Smooth muscle cell (in vitro differentiated cells): ENCODE results near the gene ETV3. TPM values are rescaled to one million over a fixed set of nuclear protein-coding genes. Genes with fewer than 3 reads are reported as not detected.

Source experiments
- DNase-seq: peaks from one replicate; lab custom pipeline; 2025; ENCODE audit not compliant: unreplicated experiment; lab: John Stamatoyannopoulos, UW
- H2AFZ ChIP-seq: fragments of 200-600 bp; sonication (generic); 2 replicates; pipeline ENCODE4 v1.6.0; 2016; ENCODE audit warnings: antibody characterized with exemption, low read depth, mild to moderate bottlenecking
- H3F3A ChIP-seq: fragments of 200-600 bp; sonication (generic); 2 replicates; pipeline ENCODE4 v1.6.0; 2017; ENCODE audit warnings: antibody characterized with exemption, low read depth
- H3K27ac ChIP-seq: fragments of 200-600 bp; sonication (generic); 2 replicates; pipeline ENCODE4 v1.5.1; 2016; ENCODE audit warnings: low read depth, mild to moderate bottlenecking
- H3K27me3 ChIP-seq: fragments of 200-600 bp; sonication (generic); 2 replicates; pipeline ENCODE4 v1.6.1; 2016; ENCODE audit warnings: low read depth, mild to moderate bottlenecking
- H3K36me3 ChIP-seq: fragments of 200-600 bp; sonication (generic); 2 replicates; pipeline ENCODE4 v1.5.1; 2016; ENCODE audit warnings: low read depth
- H3K4me1 ChIP-seq: fragments of 200-600 bp; sonication (generic); 2 replicates; pipeline ENCODE4 v1.5.1; 2016; ENCODE audit warnings: low read depth
- H3K4me2 ChIP-seq: fragments of 200-600 bp; sonication (generic); 2 replicates; pipeline ENCODE4 v1.6.0; 2016; ENCODE audit warnings: mild to moderate bottlenecking
- H3K4me3 ChIP-seq: fragments of 200-600 bp; sonication (generic); 2 replicates; pipeline ENCODE4 v1.5.1; 2016; ENCODE audit warnings: mild to moderate bottlenecking
- H3K79me2 ChIP-seq: fragments of 200-600 bp; sonication (generic); 2 replicates; pipeline ENCODE4 v1.6.0; 2016; ENCODE audit warnings: low read depth, mild to moderate bottlenecking
- H3K9ac ChIP-seq: fragments of 200-600 bp; sonication (generic); 2 replicates; pipeline ENCODE4 v1.6.0; 2016; ENCODE audit warnings: low read depth
- H3K9me3 ChIP-seq: fragments of 200-600 bp; sonication (generic); replicated peaks from 2 replicates; pipeline ENCODE4 v1.5.1; 2016; ENCODE audit warnings: low read depth
- H4K20me1 ChIP-seq: fragments of 200-600 bp; sonication (generic); 2 replicates; pipeline ENCODE4 v1.6.0; 2016; ENCODE audit warnings: low read depth
- CTCF ChIP-seq: fragments of 200-600 bp; sonication (generic); IDR thresholded peaks from 2 replicates; pipeline ENCODE4 v1.5.1; 2017; ENCODE audit warnings: borderline replicate concordance, mild to moderate bottlenecking, antibody characterized with exemption; ENCODE audit not compliant: insufficient read depth, poor library complexity, severe bottlenecking
- WGBS: methylation state at CpG from one replicate; pipeline ENCODE4 v1.1.7; 2016; ENCODE audit warnings: low lambda C conversion rate; 5-methylcytosine and 5-hydroxymethylcytosine counted together
- polyA plus RNA-seq: library from polyadenylated mRNA; unstranded; fragments of >200 nt; fragmentation: Nextera tagmentation; extraction: Ambion mirVana; gene quantifications from 2 replicates; pipeline ENCODE4 v1.2.1, GENCODE V29; 2016
- total RNA-seq: library from RNA; depleted of rRNA; stranded (reverse); fragments of >200 nt; gene quantifications from 2 replicates; pipeline ENCODE4 v1.2.3, GENCODE V29; 2014

The ETV3 gene
- total and polyA plus RNA-seq, 2 experiments from 2014 or later = 11.4 to 33.2 TPM

GRCh38 chr1:157162345-157162744 is 24.1 kb upstream of the ETV3 start:
- no peak for DNase-seq
- no peaks in the 10 kb centered on the region for H3K27me3 ChIP-seq
- no peak for TF ChIP-seq CTCF
- no peaks in the 10 kb centered on the region for H3K9me3 ChIP-seq
- H3K4me3 ChIP-seq = no peak overlapping the region
- WGBS = 52% methylated on average over 4 of the region's 4 CpGs
- peak overlapping the region; percentile 35 for H3K27ac ChIP-seq
- H3K4me1 ChIP-seq = peaks cover 15% of the 10 kb centered on the region
- H2AFZ ChIP-seq = no peak overlapping the region
- H3K4me2 ChIP-seq = peak overlapping the region; percentile 53
- peaks cover 5% of the 10 kb centered on the region for H3F3A ChIP-seq
- no peaks in the 10 kb centered on the region for H4K20me1 ChIP-seq
- H3K9ac ChIP-seq = no peak overlapping the region
- no peaks in the 10 kb centered on the region for H3K36me3 ChIP-seq
- no peaks in the 10 kb centered on the region for H3K79me2 ChIP-seq

DNA sequence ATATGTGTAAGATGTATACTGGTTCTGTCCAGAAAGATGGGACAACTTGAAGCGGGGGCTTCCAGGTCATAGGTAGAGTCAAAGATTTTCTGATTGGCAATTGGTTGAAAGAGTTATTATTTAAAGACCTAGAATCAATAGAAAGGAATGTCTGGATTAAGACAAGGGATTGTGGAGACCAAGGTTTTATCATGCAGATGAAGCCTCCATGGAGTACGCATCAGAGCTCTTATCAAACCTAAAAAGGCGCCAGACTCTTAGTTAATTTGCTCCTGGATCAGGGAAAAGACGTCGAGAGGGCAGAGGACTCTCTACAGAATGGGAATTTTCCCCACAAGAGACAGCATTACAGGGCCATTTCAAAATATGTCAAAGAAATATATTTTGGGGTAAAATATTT is 23.7 kb upstream of the ETV3 start:
- Histone ChIP-seq H3K79me2 (no peaks in the 10 kb centered on the region), H3K9ac (no peak overlapping the region), H3K4me3 (no peak overlapping the region), H3F3A (peaks cover 8% of the 10 kb centered on the region), H3K27me3 (no peaks in the 10 kb centered on the region), H3K27ac (peak overlapping the region; percentile 35), H2AFZ (no peak overlapping the region), H3K9me3 (no peaks in the 10 kb centered on the region), H3K36me3 (no peaks in the 10 kb centered on the region), H3K4me1 (peaks cover 16% of the 10 kb centered on the region), H3K4me2 (peak overlapping the region; percentile 53), H4K20me1 (no peaks in the 10 kb centered on the region)
- no peak for TF ChIP-seq CTCF
- DNase-seq = no peak
- 52% methylated on average over 5 of the region's 5 CpGs for WGBS

- Histone ChIP-seq H3K4me3 (no peak overlapping the region), H3K4me2 (no peak overlapping the region), H2AFZ (no peak overlapping the region), H3K9ac (no peak overlapping the region), H3K9me3 (no peaks in the 10 kb centered on the region), H4K20me1 (no peaks in the 10 kb centered on the region), H3K27ac (no peak overlapping the region), H3K36me3 (no peaks in the 10 kb centered on the region), H3K27me3 (no peaks in the 10 kb centered on the region), H3K79me2 (no peaks in the 10 kb centered on the region), H3K4me1 (peaks cover 34% of the 10 kb centered on the region), H3F3A (peaks cover 12% of the 10 kb centered on the region)
- DNase-seq = no peak
- 95% methylated on average over 4 of the region's 4 CpGs for WGBS
- TF ChIP-seq CTCF = no peak
Measured at GRCh38 chr1:157158967-157159366, 20.8 kb upstream of the ETV3 start.

- Histone ChIP-seq H3K9ac (peak overlapping the region; percentile 35), H3K4me1 (peaks cover 34% of the 10 kb centered on the region), H3K4me2 (peak overlapping the region; percentile 79), H3F3A (peaks cover 12% of the 10 kb centered on the region), H3K79me2 (no peaks in the 10 kb centered on the region), H2AFZ (peak overlapping the region; percentile 53), H4K20me1 (no peaks in the 10 kb centered on the region), H3K9me3 (no peaks in the 10 kb centered on the region), H3K4me3 (no peak overlapping the region), H3K27me3 (no peaks in the 10 kb centered on the region), H3K27ac (peak overlapping the region; percentile 89), H3K36me3 (no peaks in the 10 kb centered on the region)
- TF ChIP-seq CTCF = no peak
- DNase-seq = no peak
- 24% methylated on average over 9 of the region's 9 CpGs for WGBS
Measured at GRCh38 chr1:157157501-157158190, 19.5 kb upstream of the ETV3 start.
